GM23248 (cell line): ENCODE measurements around the gene TK1.

ENCODE experiments used
- EZH2 ChIP-seq: fragments of 200-600 bp; sonication (generic); IDR thresholded peaks from 2 replicates; pipeline ENCODE4 v1.6.1; 2018; ENCODE audit warnings: antibody characterized with exemption, mild to moderate bottlenecking; ENCODE audit not compliant: insufficient read depth, poor library complexity, severe bottlenecking
- EZH2phosphoT487 ChIP-seq: fragments of 200-600 bp; sonication (generic); IDR thresholded peaks from 2 replicates; pipeline ENCODE4 v1.6.1; 2018; ENCODE audit warnings: antibody characterized with exemption, moderate library complexity, mild to moderate bottlenecking, low read depth; ENCODE audit not compliant: insufficient read depth

DNA sequence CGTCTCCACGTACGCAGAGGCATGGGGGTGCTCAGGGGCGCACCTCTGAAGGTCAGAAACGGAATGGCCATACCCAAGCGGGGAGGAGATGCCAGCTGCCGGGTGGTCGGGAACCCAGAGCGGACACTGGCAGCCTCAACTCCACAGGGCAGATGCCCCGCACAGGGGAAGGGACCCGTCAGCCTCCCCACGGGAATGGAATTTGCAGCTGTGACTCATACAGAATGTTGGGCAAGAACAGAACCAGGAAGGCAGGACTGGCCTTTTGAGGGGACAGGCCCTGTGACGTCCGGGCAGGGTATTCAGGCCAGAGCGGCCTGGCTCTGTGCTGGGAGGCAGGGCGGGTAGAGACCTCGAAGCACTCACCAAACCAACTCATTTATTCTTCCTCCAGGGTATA lies 7.5 kb downstream of the TK1 start:
- TF ChIP-seq EZH2, result no peak
- no peak for TF ChIP-seq EZH2phosphoT487
